Measurements from ENCODE around the gene TMPRSS9.

GRCh38 chr19:2428756-2429711, 69.0 kb downstream of the TMPRSS9 start:
- TF ChIP-seq ZNF343 (CRISPR knock-in tag; IDR thresholded peaks at IDR 0.05) (no peak), CTCF (CRISPR knock-in tag; IDR thresholded peaks at IDR 0.05) (no peak), ARNT (IDR thresholded peaks at IDR 0.05) (no peak), NFIC (IDR thresholded peaks at IDR 0.05; ENCODE audit: low read length) (no peak), NR0B2 (CRISPR knock-in tag; IDR thresholded peaks at IDR 0.05) (no peak), POLR2AphosphoS5 (IDR thresholded peaks at IDR 0.05; ENCODE audit: low read depth, low read length) (no peak), NFKB2 (CRISPR knock-in tag; IDR thresholded peaks at IDR 0.05; ENCODE audit: borderline replicate concordance) (no peak), FOXJ3 (CRISPR knock-in tag; IDR thresholded peaks at IDR 0.05; ENCODE audit: borderline replicate concordance) (no peak), JUND (CRISPR knock-in tag; IDR thresholded peaks at IDR 0.05) (no peak)
